HL-60/S4 treated with retinoic acid at 250 ng/mL for 4 days and 3 days (cell line): Measurements from ENCODE around the gene POTEH.
"Not testable (repeated sequence)": the region's sequence is repeated elsewhere in the genome, so short reads cannot be mapped to it uniquely, and the experiment has no call there.

Experiments used
- in situ Hi-C: fragments of 300-500 bp; cut with MboI; formaldehyde crosslinking; loops from 2 replicates; pipeline ENCODE4 v1.7.0; 2022; ENCODE audit warnings: low sequenced_read_pairs

Gene POTEH

DNA sequence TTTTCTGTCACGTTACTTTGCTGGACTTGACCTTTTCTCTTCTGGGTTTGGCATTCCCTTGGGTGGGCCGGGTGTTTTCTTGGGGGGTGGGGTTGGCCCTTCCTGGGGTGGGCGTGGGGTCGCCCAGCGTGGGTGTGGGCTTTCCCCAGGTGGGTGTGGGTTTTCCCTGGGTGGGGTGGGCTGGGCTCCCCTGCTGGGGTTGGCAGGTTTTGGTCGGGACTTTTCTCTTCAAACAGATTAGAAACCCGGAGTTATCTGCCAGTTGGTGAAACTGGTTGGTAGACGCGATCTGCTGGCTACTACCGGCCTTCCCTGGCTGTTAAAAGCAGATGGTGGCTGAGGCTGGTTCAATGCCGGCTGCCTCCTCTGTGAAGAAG, at the start of gene POTEH:
POTEH (plus strand) TSS at position 278 of the 377 bp plus-strand sequence; CDS start at position 330, 52 bp downstream.
- in situ Hi-C loops = not testable (repeated sequence)

DNA sequence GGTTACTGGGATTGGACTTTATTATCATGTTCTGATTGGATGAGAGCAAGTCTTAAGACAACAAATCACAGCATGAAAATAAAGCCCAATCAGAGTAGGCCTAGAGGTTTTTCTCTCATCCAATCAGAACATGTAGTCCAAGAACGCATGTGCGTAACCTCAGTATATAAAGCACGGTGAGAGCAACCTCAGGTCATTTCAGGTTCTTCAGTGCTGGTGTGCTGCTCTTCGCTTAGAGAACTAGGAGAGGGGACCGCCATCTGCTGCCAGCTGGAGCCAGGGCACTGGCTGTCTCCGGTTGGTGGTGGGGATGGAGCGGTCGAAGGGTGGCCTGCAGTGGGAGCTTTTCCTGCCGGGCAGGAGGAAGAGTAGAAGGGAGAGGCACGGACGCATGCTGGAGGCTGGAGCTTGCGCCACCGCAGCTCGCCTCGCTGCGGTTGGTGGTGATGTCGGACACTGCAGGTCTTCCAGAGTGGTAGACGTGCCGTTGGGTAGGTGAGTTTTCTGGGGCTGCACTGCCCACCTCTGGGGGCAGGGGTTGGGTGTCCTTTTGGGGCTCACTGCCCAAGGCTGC, 47.5 kb upstream of the POTEH start:
- in situ Hi-C loops = not testable (repeated sequence)

DNA sequence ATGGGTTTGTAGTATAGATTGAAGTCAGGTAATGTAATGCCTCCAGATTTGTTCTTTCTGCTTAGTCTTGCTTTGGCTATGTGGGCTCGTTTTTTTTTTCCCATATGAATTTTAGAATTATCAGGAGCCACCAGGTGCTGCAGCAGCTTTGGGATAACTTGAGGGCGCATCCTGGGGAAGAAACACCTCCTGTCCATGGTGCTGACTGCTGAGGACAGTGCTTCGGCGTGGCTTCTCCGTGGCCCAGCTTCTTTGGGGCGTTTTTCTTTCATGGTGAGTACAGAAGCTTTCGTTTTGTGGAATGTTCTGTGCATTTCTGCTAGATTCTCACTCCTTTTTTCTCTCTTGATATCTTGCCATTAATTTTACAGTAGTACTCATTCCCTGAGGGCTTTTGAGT, 37.9 kb upstream of the POTEH start:
- in situ Hi-C loops = not testable (repeated sequence)

DNA sequence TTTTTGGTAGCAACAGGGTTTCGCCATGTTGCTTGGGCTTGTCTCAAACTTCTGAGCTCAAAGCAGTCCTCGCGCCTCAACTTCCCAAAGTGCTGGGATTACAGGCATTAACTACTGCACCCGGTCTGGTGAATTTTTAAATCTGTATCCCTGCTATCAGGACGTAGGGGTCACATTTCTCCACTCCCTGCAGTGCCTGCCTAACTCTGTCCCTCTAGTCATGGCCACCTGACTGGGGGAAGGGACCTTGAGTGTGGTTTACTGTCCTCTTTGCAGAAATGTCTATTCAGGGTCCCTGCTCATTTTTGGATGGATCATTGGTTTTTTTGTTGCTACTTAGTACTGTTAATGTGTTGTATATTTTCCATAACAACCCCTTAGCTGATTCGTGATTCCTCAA, 37.1 kb upstream of the POTEH start:
- in situ Hi-C loops = not testable (repeated sequence)

DNA sequence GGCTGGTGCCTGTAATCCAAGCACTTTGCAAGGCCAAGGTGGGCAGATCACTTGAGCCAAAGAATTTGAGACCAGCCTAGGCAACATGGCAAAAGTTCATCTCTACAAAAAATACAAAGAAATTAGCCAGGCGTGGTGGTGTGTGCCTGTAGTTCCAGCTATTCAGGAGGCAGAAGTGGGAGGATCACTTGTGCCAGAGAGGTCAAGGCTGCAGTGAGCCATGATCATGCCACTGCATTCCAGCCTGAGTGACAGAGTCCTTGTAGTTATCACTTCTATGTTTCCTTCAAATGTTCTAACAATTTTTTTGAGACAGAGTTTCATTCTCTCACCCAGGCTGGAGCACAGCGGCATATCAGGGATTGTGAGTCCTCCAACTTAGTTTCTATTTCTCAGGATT, 36.6 kb upstream of the POTEH start:
- in situ Hi-C loops = not testable (repeated sequence)

DNA sequence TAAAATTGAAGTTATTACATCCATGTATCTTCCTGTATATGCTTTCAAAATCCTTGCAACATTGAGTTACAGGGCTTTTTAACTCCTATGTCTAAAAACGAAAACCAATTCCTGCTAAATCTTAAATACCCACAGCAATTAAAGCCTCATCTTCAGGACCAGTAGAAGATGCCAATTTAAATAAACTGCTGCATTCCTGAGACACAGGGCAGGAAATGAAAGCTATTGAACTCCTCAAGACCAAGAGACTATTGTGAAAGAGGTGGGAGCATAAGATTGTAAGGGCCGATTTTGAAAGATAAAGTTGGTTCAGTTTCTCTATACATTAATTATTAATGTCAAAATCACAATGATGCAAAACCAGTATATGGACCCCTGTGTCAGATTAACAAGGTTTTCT, 28.7 kb upstream of the POTEH start:
- in situ Hi-C loops = not testable (repeated sequence)

DNA sequence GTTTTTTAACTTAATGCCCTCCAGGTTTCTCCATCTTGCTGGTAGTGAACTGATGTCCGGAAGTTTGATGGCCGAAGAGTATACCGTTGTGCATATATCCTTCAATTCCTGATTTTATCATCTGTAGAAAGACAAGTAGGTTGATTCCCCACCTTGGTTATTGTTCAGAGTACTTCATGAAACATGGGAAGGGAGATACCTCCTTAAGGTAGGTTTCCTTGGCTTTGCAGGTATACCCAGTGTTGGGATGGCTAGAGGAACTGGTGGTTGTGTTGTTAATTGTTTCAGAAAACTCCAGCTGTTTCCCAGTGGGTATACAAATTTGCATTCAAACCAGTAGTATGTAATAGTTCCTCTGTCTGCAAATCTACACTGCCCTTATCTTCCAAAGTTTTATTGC, 25.1 kb upstream of the POTEH start:
- in situ Hi-C loops = not testable (repeated sequence)

DNA sequence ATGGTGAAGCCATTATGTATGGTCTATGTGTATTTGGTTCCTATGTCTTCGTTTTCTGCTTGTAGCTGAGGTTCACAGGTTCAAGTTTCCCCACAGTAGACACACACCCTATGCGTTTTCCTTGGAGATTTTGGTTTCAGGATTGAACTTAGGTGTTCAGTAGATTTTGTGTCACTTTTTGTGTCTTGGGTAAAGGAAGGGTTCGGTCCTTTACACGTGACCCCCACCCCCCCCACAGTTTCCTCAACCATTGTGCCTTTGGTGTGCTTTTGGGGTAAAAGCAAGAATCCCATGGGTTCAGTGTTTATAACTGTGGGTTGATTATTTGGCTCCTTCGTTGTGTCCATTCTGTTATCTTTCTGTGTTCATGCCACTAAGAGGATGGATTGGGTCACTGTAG, 24.3 kb upstream of the POTEH start:
- in situ Hi-C loops = not testable (repeated sequence)

DNA sequence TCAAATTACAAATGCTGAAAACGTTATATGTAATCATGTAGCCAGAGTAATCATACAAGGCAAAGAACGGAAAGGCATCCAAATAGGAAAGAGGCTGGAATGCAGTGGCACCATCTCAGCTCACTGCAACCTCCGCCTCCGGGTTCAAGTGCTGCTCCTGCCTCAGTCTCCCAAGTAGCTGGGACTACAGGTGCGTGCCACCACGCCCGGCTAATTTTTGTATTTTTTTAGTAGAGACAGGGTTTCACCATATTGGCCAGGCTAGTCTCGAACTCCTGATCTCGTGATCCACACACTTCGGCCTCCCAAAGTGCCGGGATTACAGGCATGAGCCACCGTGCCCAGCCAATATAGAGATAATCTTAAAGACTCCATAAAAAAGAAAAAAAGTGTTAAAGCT, 20.4 kb upstream of the POTEH start:
- in situ Hi-C loops = not testable (repeated sequence)

DNA sequence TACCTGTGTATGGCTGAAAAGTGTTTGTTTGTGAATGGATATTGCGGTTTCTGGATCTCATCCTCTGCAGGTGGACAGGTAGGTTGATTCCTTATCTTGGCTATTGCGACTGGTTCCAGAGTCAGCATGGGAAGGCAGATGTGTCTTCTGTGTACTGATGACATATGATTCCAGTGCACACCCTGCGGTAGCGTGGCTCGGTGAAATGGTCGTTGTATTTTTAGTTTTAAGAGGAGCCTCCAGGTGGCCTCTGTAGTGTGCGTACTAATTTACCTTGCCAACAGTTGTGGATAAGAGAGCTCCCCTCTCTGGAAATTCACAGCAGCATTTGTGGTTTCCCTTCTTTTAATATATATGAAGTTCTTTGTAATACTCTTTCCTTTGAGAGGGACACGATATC, 10.1 kb upstream of the POTEH start:
- in situ Hi-C loops = not testable (repeated sequence)

DNA sequence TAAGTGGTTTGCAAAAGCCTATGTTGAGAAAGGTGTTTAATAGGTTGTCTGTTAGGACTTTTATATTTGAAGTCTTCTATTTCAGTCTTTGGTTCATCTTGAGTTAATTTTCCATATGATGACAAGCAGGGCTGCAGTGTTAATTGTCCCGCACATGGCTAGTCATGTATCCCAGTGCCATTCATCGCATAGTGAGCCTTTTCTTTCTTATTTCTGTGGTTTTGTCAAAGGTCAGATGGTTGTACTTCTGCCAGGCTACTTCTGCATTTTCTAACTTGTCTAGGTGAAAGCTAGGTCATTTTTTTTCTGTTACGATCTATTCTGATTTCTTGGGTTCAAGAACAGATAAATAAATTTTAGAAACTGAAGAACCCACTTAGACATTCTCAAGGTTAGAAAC, 5.7 kb upstream of the POTEH start:
- in situ Hi-C loops = not testable (repeated sequence)

DNA sequence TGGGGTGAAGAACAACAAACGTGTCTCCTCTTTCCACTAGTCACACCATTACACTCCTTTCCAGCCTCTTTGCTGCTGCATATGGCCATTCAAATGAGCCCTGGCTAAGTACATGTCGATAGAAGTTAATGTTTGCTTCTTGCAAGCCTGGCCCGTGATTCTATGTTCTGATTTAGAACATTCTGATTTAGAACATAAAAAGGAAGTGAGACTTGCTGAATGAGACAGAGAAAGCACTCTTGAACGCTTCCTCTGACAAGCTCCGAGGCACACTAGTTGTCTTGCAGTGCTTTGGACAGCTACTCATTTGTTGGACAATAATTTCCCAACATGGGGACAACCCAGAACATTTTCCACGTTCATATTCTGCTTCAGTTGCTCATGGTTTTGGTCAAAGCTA, 5.1 kb upstream of the POTEH start:
- in situ Hi-C loops = not testable (repeated sequence)

DNA sequence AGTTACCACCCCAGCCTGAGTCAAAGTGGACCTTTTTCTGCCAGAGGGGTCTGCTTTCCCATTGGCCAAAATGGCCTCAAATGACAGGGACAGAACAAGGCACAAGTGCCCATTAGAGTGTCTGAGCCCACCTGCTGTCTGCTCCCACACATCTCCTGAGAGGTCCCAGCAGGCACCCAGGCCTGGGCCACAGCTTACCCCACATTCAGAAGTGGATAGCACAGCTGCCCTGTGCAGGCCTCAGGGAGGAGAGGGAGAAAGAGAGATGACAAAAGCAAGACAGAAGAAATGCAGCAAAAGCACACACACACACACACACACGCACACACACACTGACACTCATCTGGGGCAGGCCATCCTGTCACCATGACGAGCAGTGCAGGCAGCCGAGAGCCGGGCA, 4.2 kb upstream of the POTEH start:
- in situ Hi-C loops = not testable (repeated sequence)

DNA sequence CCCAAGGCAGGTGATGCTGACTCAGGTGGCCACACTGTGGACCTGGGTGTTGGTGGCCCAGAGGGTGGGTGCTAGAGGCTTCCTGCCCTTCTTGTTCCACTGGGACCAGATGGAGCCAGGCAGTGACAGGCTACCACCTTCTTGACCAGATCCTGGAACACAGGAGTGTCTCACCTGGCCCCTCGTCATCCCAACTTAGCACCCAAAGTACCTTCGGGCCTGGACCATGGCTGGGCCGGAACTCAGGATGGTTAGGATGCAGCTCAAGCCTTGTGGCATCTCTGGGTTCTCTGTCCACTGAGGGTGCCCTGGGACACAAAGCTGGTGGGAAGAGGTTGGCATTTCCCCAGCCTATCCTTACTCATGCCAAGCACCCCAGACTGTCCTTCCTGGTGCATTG, 2.7 kb upstream of the POTEH start:
- in situ Hi-C loops = not testable (repeated sequence)

DNA sequence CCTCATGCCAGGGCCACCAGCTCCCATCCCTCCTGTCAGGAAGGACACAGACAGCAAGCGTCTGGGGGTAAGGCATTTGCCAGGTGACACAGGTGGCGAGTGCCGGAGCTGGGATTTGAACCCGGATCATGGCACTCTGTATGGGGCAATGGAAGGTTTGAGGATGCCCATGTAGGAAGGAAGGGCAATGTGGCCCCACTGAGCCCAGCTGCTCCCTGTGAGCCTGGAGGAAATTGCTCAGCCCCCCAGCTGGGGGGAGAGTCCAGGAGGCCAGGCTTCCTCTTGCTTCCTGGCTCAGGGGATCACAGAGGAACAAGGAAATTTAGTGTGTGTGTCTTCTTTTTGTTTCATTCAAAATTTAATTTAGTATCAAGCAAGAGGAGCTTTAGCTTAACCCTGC, 2.1 kb upstream of the POTEH start:
- in situ Hi-C loops = not testable (repeated sequence)

DNA sequence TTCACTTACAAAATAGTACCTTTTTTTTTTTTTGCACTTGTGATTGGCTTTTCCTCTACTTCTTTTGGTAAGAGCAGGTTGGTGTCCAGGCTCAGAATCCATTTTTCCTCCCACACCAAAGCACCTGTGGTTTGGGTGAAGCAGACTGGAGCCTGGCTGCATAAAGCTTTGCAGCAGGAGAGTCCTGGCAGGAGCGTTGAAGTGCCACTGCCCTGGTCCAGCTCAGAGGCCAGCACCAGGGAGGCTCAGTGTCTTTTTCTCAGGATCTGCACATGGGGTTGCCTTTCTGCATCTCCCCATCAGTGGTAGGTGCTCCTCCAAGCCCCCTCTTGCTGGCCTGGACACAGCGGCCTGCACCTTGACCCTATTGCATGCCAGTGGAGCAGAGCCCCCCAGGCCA, 1.7 kb upstream of the POTEH start:
- in situ Hi-C loops = not testable (repeated sequence)

DNA sequence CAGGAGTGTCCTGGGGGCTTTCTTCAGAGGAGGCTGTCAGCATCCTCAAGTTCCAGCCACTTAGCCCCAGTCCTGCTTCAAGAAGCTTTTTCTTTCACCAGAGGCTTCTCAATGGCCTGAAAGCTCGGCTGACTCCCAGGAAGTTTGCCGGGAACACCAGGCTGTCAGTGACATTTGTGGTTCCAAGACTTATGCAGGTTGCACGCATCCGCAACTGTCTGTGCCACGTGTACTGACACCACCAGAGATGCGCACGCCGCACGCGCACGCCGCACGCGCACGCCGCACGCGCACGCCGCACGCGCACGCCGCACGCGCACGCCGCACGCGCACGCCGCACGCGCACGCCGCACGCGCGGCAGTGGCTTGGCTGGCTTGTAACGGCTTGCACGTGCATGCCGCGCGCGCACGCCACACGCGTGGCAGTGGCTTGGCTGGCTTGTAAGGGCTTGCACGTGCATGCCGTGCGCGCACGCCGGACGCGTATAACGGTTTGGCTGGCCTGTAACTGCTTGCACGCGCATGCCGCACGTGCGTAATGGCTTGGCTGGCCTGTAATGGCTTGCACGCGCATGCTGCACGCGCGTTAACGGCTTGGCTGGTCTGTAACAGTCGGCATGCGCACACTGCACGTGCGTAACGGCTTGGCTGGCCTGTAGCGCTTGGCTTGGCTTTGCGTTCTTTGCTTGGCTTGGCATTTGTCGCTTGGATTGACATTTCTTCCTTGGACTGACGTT, 646 bp upstream of the POTEH start:
- in situ Hi-C loops = not testable (repeated sequence)

DNA sequence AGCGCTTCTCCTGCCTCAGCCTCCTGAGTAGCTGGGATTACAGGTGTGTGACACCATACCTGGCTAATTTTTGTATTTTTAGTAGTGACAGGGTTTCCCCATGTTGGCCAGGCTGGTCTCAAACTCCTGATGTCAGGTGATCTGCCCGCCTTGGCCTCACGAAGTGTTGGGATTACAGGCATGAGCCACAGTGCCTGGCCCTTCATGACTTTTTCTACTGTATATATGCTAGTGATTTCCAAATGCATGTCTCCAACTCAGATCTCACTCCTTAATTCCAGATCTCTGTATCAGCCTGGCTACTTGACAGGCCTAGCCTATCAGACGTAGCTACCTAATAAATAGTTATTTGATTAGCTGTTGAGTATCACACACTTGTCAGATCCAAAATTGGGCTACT, 23.8 kb downstream of the POTEH start:
- in situ Hi-C loops = not testable (repeated sequence)

DNA sequence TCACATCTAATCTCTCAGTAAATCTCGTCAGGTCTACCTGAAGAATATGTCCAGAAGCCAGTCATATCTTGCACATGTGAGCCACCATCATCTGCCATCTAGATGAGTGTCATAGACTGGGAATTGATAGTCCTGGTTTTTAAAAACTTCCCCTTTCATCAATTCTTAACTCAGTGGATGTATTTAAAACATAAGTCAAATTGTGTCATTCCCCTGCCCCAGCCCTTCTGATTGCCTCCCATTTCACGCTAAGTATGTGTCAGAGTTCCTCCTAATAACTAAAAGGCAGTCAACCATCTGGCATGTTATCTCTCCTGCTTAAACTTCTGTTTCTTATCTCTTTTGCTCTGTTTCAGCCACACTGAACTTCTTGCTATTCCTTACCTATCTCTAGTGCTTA, 24.3 kb downstream of the POTEH start:
- in situ Hi-C loops = not testable (repeated sequence)

DNA sequence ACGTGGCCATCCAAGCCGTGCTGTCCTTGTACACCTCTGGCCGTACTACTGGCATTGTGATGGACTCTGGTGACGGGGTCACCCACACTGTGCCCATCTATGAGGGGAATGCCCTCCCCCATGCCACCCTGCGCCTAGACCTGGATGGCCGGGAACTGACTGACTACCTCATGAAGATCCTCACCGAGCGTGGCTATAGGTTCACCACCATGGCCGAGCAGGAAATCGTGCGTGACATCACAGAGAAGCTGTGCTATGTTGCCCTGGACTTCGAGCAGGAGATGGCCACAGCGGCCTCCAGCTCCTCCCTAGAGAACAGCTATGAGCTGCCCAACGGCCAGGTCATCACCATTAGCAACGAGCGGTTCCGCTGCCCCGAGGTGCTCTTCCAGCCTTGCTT, 32.1 kb downstream of the POTEH start:
- in situ Hi-C loops = not testable (repeated sequence)

DNA sequence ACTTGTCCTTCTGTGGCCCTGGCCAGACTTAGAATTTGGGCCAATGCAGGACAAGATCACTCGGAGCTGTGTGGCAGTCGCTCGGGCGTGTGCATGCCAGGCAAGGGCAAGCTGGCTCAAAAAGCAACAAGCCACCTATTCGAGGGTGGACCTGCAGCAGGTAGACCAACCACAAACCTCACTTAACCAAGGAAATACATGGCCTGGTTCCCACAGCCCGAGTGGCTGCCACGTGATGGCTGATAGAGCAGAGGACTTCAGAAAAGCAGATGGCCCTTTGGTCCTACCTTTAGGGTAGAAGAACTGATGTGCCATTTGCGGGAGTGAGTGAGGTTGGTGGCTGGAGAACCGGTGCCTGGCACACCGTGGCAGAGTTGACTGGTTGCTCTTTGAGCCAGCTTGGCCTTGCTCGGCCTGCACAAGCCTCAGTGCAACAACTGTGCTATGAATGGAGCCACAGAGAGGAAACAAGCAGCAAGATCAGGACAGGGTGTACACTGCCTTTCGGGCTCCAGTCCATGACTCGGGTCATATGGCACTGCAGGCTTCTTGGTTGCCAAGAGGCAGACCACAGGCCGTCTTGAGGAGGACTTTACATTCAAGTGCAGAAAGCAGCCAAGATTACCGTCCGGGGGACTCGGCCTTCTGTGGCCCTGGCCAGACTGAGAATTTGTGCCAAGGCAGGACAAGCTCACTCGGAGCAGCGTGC, 39.5 kb downstream of the POTEH start:
- in situ Hi-C loops = not testable (repeated sequence)

DNA sequence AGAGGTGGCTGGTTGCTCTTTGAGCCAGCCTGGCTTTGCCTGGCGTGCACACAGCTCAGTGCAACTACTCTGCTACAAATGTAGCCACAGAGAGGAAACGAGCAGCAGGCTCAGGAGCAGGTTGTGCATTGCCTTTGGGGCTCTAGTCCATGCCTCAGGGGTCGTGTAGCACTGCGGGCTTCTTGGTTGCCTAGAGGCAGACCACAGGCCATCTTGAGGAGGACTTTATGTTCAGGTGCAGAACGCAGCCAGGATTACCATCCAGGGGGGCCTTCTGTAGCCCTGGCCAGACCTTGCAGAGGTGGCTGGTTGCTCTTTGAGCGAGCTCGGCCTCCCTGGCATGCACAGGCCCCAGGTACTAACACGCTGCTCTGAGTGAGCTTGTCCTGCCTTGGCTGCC, 41.2 kb downstream of the POTEH start:
- in situ Hi-C loops = not testable (repeated sequence)
